PC-9 (cell line): Measurements from ENCODE around the gene BIK. TPM values are rescaled to one million over a fixed set of nuclear protein-coding genes. Genes with fewer than 3 reads are reported as not detected.

ENCODE experiments used
- BruUV-seq: library from RNA; stranded (reverse); fragments of 400-500 nt; replicated peaks from 2 replicates; lab custom pipeline; 2021; lab: Mats Ljungman, UMichigan
- CTCF ChIA-PET: fragments of 300-600 bp; sonication (Branson Sonifier 250); formaldehyde crosslinking; loops from one replicate; lab custom pipeline; 2022; ENCODE audit warnings: antibody characterized with exemption; lab: Charles Lee
- POLR2A ChIA-PET: fragments of 300-600 bp; sonication (Branson Sonifier 250); formaldehyde crosslinking; loops from one replicate; lab custom pipeline; 2022; ENCODE audit warnings: antibody characterized with exemption; ENCODE audit not compliant: unreplicated experiment; lab: Charles Lee
- DNase-seq, 2 experiments: peaks; one replicate each; pipeline versions ENCODE4 v3.0.0 to v3.0.0-alpha.2; 2015 to 2022; ENCODE audit warnings: mixed read lengths in 1 of 2
- H2AFZ ChIP-seq: fragments of 200-600 bp; sonication (generic); 2 replicates; pipeline ENCODE4 v1.8.1; 2017; ENCODE audit warnings: antibody characterized with exemption
- H3F3A ChIP-seq: fragments of 200-600 bp; sonication (generic); 2 replicates; pipeline ENCODE4 v1.8.1; 2017; ENCODE audit warnings: antibody characterized with exemption, mild to moderate bottlenecking, low read depth; ENCODE audit not compliant: insufficient read depth
- H3K27ac ChIP-seq: fragments of 200-600 bp; sonication (generic); 2 replicates; pipeline ENCODE4 v1.6.1; 2016; ENCODE audit warnings: mixed run types
- H3K27me3 ChIP-seq: fragments of 200-600 bp; sonication (generic); 2 replicates; pipeline ENCODE4 v1.6.1; 2016; ENCODE audit warnings: low read depth, mixed run types; ENCODE audit not compliant: insufficient read depth
- H3K36me3 ChIP-seq: fragments of 200-600 bp; sonication (generic); 2 replicates; pipeline ENCODE4 v1.6.1; 2016; ENCODE audit warnings: low read depth, mixed run types
- H3K4me1 ChIP-seq: fragments of 200-600 bp; sonication (generic); replicated peaks from 2 replicates; pipeline ENCODE4 v1.6.1; 2016; ENCODE audit warnings: mixed run types; ENCODE audit not compliant: insufficient read depth
- H3K4me2 ChIP-seq: fragments of 200-600 bp; sonication (generic); 2 replicates; pipeline ENCODE4 v1.6.1; 2017; ENCODE audit warnings: mixed run types
- H3K4me3 ChIP-seq: fragments of 200-600 bp; sonication (generic); 2 replicates; pipeline ENCODE4 v1.6.1; 2016; ENCODE audit warnings: mixed run types
- H3K79me2 ChIP-seq: fragments of 200-600 bp; sonication (generic); 2 replicates; pipeline ENCODE4 v1.6.1; 2017; ENCODE audit warnings: low read depth, mixed run types
- H3K9me2 ChIP-seq: fragments of 200-600 bp; sonication (generic); 2 replicates; pipeline ENCODE4 v1.8.1; 2017; ENCODE audit warnings: mild to moderate bottlenecking; ENCODE audit not compliant: insufficient read depth
- H3K9me3 ChIP-seq: fragments of 200-600 bp; sonication (generic); 2 replicates; pipeline ENCODE4 v1.8.1; 2016; ENCODE audit warnings: low read depth; ENCODE audit not compliant: insufficient read depth
- H4K20me1 ChIP-seq: fragments of 200-600 bp; sonication (generic); 2 replicates; pipeline ENCODE4 v1.8.1; 2017; ENCODE audit not compliant: insufficient read depth
- EZH2 ChIP-seq: fragments of 200-600 bp; sonication (generic); IDR thresholded peaks from 2 replicates; pipeline ENCODE4 v1.8.0; 2017; ENCODE audit warnings: antibody characterized with exemption, low read depth
- intact Hi-C: fragments of 100-400 bp; cut with micrococcal nuclease; formaldehyde crosslinking; loops from one replicate; pipeline ENCODE4 v1.10.0; 2022; ENCODE audit not compliant: unreplicated experiment
- total RNA-seq: library from RNA; stranded (reverse); gene quantifications from 2 replicates; pipeline ENCODE4 v1.2.3, GENCODE V29; 2021
- TF ChIP-seq, protein P1 (sequence below): fragments of 200-600 bp; sonication (generic); conservative IDR thresholded peaks from 2 replicates; pipeline ENCODE4 v1.6.1; 2017; ENCODE audit warnings: mixed run types, antibody characterized with exemption, mild to moderate bottlenecking, moderate library complexity

Gene BIK
- total RNA-seq, 1 experiment from 2014 or later = 10.6 TPM

DNA sequence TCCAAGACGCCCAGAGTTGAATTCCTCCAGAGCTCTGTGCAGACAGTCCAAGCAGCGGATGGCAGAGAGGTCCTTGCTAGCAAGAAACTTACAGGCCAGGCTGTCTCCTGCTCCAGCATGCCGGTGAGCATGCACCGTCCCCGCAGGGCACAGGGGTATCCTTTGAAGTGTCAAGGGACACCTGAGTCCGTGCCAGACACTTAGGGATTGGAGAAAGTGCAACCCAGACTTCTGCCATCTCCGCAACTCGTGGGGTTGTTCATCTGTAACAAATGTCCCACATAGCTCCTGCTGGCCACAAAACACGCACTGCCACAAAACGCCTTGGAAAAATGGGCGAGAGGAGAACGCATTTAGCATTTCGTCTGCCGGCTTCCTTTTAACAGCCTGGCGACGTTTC is 54.1 kb downstream of the BIK start:
- CTCF ChIA-PET = no interaction called here
- BruUV-seq = no TSS peak

DNA sequence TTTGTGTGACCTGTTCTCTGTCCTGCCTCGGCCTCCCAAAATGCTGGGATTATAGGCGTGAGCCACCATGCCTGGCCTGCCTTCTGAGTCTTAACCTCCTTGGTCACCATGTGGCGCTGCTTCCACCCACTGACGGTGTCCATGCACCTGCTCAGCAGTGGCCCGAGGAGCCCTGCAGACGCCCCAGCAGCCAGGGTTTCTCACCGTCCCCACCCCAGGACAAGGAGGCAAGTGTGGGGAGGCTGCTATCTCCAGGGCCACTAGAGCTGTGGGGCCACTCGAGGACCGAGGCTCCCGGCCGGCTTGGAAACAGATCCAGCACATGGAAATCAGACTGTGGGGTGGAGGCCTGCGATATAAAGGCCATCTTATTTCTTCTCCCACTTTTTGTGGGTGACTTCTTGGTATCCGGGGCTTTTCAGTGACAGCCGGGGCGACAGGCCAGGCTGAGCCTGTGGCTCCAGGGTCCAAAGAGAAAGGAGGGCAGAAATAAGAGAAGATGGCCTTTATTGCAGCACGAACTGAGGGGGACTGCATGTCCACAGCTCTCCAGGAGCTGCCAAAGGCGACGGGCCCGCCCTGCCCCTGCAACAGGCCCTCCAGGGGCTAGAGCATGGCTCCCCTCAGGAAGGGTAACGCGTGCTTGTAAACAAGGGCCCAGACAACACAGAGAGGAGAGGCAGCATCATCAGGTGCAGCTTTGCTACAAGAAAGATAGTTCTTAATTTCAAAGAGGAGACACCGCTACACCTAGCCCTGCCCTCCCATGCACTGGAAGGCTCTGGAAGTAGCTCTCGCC is 55.8 kb downstream of the BIK start:
- CTCF ChIA-PET = interaction anchor here (0.7 kb wide), 1 partner anchor 61 kb away, joined by 9 read pairs; no protein-coding TSS in a partner anchor
- no peaks in the 10 kb centered on the region for H3K9me2 ChIP-seq
- no peak overlapping the region for H3K4me3 ChIP-seq
- no peaks in the 10 kb centered on the region for H3K9me3 ChIP-seq
- intact Hi-C loops = no loop called here
- H4K20me1 ChIP-seq = peaks cover 22% of the 10 kb centered on the region
- H2AFZ ChIP-seq = no peak overlapping the region
- no peaks in the 10 kb centered on the region for H3K79me2 ChIP-seq
- POLR2A ChIA-PET = no interaction called here
- TF ChIP-seq, protein P1, sequence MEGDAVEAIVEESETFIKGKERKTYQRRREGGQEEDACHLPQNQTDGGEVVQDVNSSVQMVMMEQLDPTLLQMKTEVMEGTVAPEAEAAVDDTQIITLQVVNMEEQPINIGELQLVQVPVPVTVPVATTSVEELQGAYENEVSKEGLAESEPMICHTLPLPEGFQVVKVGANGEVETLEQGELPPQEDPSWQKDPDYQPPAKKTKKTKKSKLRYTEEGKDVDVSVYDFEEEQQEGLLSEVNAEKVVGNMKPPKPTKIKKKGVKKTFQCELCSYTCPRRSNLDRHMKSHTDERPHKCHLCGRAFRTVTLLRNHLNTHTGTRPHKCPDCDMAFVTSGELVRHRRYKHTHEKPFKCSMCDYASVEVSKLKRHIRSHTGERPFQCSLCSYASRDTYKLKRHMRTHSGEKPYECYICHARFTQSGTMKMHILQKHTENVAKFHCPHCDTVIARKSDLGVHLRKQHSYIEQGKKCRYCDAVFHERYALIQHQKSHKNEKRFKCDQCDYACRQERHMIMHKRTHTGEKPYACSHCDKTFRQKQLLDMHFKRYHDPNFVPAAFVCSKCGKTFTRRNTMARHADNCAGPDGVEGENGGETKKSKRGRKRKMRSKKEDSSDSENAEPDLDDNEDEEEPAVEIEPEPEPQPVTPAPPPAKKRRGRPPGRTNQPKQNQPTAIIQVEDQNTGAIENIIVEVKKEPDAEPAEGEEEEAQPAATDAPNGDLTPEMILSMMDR = no peak
- TF ChIP-seq EZH2 = no peak
- H3K4me2 ChIP-seq = no peak overlapping the region
- peaks cover 44% of the 10 kb centered on the region; the same call in 1 of the 2 replicates for H3F3A ChIP-seq
- no peaks in the 10 kb centered on the region for H3K27me3 ChIP-seq
- BruUV-seq = no TSS peak
- H3K27ac ChIP-seq = no peak overlapping the region
- no peak for DNase-seq
- peaks cover 2% of the 10 kb centered on the region; the same call in 1 of the 2 replicates for H3K4me1 ChIP-seq
- H3K36me3 ChIP-seq = peaks cover 13% of the 10 kb centered on the region; the same call in 1 of the 2 replicates

More for the DNA sequence above, 54.1 kb downstream of the BIK start:
- Histone ChIP-seq H3K9me3 (no peaks in the 10 kb centered on the region), H3K9me2 (no peaks in the 10 kb centered on the region), H3K4me2 (no peak overlapping the region), H2AFZ (no peak overlapping the region), H3K4me1 (no peaks in the 10 kb centered on the region), H3K36me3 (peaks cover 1% of the 10 kb centered on the region; the same call in 1 of the 2 replicates), H3K4me3 (no peak overlapping the region), H3K79me2 (no peaks in the 10 kb centered on the region), H3K27ac (no peak overlapping the region), H3F3A (peaks cover 44% of the 10 kb centered on the region; the same call in 1 of the 2 replicates), H4K20me1 (peaks cover 28% of the 10 kb centered on the region), H3K27me3 (no peaks in the 10 kb centered on the region)
- intact Hi-C loops = no loop called here
- TF ChIP-seq, protein P1 = no peak
- no peak for TF ChIP-seq EZH2
- DNase-seq = peak in 1 of 2 experiments; percentile 24
- POLR2A ChIA-PET = interaction anchor here (0.6 kb wide), 1 partner anchor 733 kb away, joined by 4 read pairs; the partner anchor contains the start of gene NFAM1

- TSS peak; percentile 3 for BruUV-seq
- intact Hi-C loops = no loop called here
These were observed 56.5 kb downstream of the BIK start for GRCh38 chr22:43167001-43167589.

More at GRCh38 chr22:43167001-43167589, 56.5 kb downstream of the BIK start:
- H3K4me1 ChIP-seq = peaks cover 9% of the 10 kb centered on the region
- H2AFZ ChIP-seq = no peak overlapping the region
- no peaks in the 10 kb centered on the region for H3K27me3 ChIP-seq
- no peak for DNase-seq
- H3F3A ChIP-seq = peaks cover 44% of the 10 kb centered on the region; the same call in 1 of the 2 replicates
- H3K4me3 ChIP-seq = no peak overlapping the region
- H3K4me2 ChIP-seq = no peak overlapping the region
- H3K27ac ChIP-seq = no peak overlapping the region
- no peak for TF ChIP-seq EZH2
- CTCF ChIA-PET = no interaction called here
- no peaks in the 10 kb centered on the region for H3K9me3 ChIP-seq
- POLR2A ChIA-PET = no interaction called here
- H3K36me3 ChIP-seq = peaks cover 15% of the 10 kb centered on the region; the same call in 1 of the 2 replicates
- H4K20me1 ChIP-seq = peaks cover 23% of the 10 kb centered on the region
- H3K9me2 ChIP-seq = no peaks in the 10 kb centered on the region
- H3K79me2 ChIP-seq = no peaks in the 10 kb centered on the region
